Sigmoid colon (tissue), 4 donors: ENCODE data around the gene LRRC3.

Experiments
- CTCF ChIP-seq, 4 experiments: fragments of 450-650 bp in 3 of 4; fragments of 200-600 bp in 1 of 4; IDR thresholded peaks; one replicate each; pipeline ENCODE4 v1.5.1; 2016 to 2019; ENCODE audit warnings: antibody characterized with exemption in 4 of 4, mild to moderate bottlenecking in 3 of 4, moderate library complexity in 2 of 4
- EP300 ChIP-seq, 4 donors: sonication (generic); formaldehyde crosslinking; IDR thresholded peaks; one replicate each; pipeline ENCODE4 v1.6.1; 2017; ENCODE audit warnings: antibody characterized with exemption in 4 of 4
- POLR2A ChIP-seq, 2 donors: fragments of 450-650 bp; IDR thresholded peaks; one replicate each; pipeline ENCODE4 v1.6.1; 2016; ENCODE audit warnings: antibody characterized with exemption in 2 of 2, mild to moderate bottlenecking in 2 of 2, moderate library complexity in 2 of 2
- POLR2AphosphoS5 ChIP-seq, 4 donors: sonication (generic); formaldehyde crosslinking; IDR thresholded peaks; one replicate each; pipeline ENCODE4 v1.6.1; 2017; ENCODE audit warnings: antibody characterized with exemption in 4 of 4

GRCh38 chr21:44443891-44444285, 11.4 kb upstream of the LRRC3 start:
- TF ChIP-seq CTCF (IDR thresholded peaks at IDR 0.05) (no peak), EP300 (IDR thresholded peaks at IDR 0.05) (no peak), POLR2AphosphoS5 (IDR thresholded peaks at IDR 0.05) (no peak), POLR2A (IDR thresholded peaks at IDR 0.05) (no peak)
